ENCODE data around the gene APAF1.

The APAF1 gene

DNA sequence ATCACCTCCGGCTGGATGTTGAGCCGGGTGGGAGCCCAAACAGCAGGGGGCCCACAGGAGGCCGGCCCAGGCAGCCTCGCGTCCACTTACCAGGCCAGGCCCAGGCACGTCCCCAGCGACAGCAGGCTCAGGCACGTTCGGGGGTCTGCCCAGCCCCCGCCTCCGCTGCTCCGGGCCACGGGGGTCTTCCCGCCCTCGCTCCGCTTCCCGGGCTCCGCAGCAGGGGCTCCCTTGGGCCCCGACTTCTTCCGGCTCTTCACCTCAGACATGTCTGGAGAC is 718 bp upstream of the APAF1 start:
- ChIA-PET CTCF (interaction anchor here (0.9 to 1.2 kb wide), 2 partner anchors 22 to 77 kb away, joined by 4 read pairs; no protein-coding TSS in a partner anchor), POLR2A (interaction anchor here (1.0 to 1.2 kb wide), 4 partner anchors 13 to 128 kb away, joined by 3 to 4 read pairs (median 3); no protein-coding TSS in a partner anchor)
- no peak for DNase-seq (ENCODE audit: extremely low spot score)
- TF ChIP-seq, protein P1, sequence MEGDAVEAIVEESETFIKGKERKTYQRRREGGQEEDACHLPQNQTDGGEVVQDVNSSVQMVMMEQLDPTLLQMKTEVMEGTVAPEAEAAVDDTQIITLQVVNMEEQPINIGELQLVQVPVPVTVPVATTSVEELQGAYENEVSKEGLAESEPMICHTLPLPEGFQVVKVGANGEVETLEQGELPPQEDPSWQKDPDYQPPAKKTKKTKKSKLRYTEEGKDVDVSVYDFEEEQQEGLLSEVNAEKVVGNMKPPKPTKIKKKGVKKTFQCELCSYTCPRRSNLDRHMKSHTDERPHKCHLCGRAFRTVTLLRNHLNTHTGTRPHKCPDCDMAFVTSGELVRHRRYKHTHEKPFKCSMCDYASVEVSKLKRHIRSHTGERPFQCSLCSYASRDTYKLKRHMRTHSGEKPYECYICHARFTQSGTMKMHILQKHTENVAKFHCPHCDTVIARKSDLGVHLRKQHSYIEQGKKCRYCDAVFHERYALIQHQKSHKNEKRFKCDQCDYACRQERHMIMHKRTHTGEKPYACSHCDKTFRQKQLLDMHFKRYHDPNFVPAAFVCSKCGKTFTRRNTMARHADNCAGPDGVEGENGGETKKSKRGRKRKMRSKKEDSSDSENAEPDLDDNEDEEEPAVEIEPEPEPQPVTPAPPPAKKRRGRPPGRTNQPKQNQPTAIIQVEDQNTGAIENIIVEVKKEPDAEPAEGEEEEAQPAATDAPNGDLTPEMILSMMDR (IDR thresholded peaks at IDR 0.05; ENCODE audit: control extremely low read depth, extremely low read depth, low read depth, missing control alignments) = no peak

- POLR2A ChIA-PET = no interaction called here
- CTCF ChIA-PET = no interaction called here
- peak; percentile 24 for DNase-seq (ENCODE audit: extremely low spot score)
- TF ChIP-seq, protein P1 (IDR thresholded peaks at IDR 0.05; ENCODE audit: control extremely low read depth, extremely low read depth, low read depth, missing control alignments) = no peak
These were observed 530 bp downstream of the APAF1 start for GRCh38 chr12:98645572-98646067.

DNA sequence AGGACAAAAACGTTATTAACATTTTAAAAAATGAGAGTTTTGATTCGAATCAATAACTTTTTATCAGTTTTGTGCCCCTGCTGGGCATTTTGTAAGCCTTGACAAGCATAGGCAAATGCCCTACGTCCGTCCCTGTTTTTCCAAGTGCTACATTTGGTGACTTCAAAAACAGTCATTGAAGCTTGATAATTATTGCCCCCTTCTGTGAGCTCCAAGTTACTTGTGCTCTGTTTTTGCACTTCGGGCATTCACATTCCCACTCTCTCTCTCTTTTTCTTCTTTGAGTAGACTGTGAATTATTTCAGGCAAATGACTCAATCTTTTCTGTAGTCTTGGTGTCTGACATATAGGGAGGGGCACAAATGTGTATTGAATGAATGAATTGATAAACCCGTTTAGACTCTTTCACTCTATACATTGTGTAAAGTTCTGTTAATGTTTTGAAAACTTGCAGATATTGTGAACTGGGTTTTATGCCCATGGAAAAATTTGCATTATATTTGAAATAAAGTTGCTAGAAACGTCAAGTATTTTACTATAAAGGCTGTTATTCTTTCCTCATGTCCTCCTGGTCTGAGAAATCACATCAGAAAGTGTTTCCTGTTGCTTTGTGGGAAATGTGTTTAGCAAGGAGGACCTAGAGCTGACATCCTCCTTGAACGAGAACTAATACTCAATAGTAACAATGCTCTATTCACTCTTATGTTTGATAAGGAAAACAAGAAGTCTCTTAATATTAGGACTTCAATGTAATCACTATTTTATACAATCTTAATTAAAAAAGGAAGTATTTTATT is 1.4 kb downstream of the APAF1 start:
- DNase-seq (ENCODE audit: extremely low spot score) = no peak
- POLR2A ChIA-PET = no interaction called here
- CTCF ChIA-PET = interaction anchor here (1.0 to 6.0 kb wide), 2 partner anchors 39 to 80 kb away, joined by 4 to 32 read pairs; no protein-coding TSS in a partner anchor
- TF ChIP-seq, protein P1 (IDR thresholded peaks at IDR 0.05; ENCODE audit: control extremely low read depth, extremely low read depth, low read depth, missing control alignments) = no peak

DNA sequence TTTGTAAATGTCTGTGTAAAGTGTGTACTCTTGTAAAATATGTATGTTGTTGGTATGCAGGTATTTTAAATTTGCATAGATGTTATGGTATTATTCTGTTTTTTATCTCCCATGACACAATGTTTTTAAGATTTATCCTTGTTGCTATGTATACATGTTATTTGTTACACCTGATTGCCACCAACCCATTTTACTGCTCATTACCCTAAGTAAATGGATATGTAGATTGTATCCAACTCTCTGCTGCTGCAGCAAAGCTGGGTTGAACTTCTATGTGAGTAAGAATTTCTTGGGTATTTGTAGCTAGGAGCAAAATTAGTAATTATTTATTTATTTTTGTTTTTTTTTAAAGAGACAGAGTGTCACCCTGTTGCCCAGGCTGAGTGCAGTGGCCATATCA is 6.2 kb downstream of the APAF1 start:
- ChIA-PET POLR2A (no interaction called here), CTCF (interaction anchor here (0.8 to 6.0 kb wide), 7 partner anchors 10 to 227 kb away, joined by 3 to 32 read pairs (median 3); no protein-coding TSS in a partner anchor)
- no peak for DNase-seq (ENCODE audit: extremely low spot score)
- TF ChIP-seq, protein P1 (IDR thresholded peaks at IDR 0.05; ENCODE audit: control extremely low read depth, extremely low read depth, low read depth, missing control alignments) = no peak

- CTCF ChIA-PET = interaction anchor here (0.8 to 2.2 kb wide), 12 partner anchors 12 to 345 kb away, joined by 3 to 14 read pairs (median 4); partner anchors contain the start of gene SLC25A3
- peak; percentile 42 for DNase-seq (ENCODE audit: extremely low spot score)
- POLR2A ChIA-PET = no interaction called here
- TF ChIP-seq, protein P1 (IDR thresholded peaks at IDR 0.05; ENCODE audit: control extremely low read depth, extremely low read depth, low read depth, missing control alignments) = peak; percentile 58
These were observed 8.9 kb downstream of the APAF1 start for GRCh38 chr12:98653866-98654493.

- CTCF ChIA-PET = no interaction called here
- DNase-seq (ENCODE audit: extremely low spot score) = peak; percentile 26
- TF ChIP-seq, protein P1 (IDR thresholded peaks at IDR 0.05; ENCODE audit: control extremely low read depth, extremely low read depth, low read depth, missing control alignments) = no peak
- POLR2A ChIA-PET = no interaction called here
These were observed 11.4 kb downstream of the APAF1 start for GRCh38 chr12:98656289-98657101.

Data from GM10248 (cell line).